Measurements from ENCODE around the gene ZNF581.

The ZNF581 gene

GRCh38 chr19:55680339-55681130, 37.1 kb downstream of the ZNF581 start:
- no peak for DNase-seq (ENCODE audit: low read depth in 2 of 2)

GRCh38 chr19:55681131-55682092, 38.0 kb downstream of the ZNF581 start:
- no peak for DNase-seq (ENCODE audit: low read depth in 2 of 2)

GRCh38 chr19:55683449-55684261, 40.2 kb downstream of the ZNF581 start:
- no peak for DNase-seq (ENCODE audit: low read depth in 2 of 2)

DNA sequence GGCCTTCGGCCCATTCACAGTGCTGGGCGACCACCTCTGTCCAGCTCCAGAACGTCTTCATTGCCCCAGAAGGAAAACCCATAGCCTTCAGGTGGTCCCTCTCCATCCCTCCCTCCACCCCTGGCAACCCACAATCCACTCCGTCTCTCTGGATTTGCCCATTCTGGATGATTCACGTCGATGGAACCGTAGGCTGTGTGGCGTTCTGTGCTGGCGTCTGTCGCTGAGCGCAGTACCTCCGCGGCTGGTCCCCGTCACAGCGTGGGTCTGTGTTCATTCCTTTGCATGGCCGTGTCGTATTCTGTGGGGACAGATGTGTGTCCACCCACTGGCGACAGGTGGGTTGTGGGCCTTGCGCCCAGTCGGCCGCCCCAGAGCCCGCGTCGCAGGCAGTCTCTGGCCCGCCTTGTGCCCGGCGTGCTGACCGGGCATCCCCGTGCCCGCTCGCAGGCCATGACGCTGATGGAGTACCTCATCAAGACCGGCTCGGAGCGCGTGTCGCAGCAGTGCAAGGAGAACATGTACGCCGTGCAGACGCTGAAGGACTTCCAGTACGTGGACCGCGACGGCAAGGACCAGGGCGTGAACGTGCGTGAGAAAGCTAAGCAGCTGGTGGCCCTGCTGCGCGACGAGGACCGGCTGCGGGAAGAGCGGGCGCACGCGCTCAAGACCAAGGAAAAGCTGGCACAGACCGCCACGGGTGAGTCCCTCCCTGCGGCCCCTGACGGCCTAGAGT, 41.7 kb downstream of the ZNF581 start:
- DNase-seq (ENCODE audit: low read depth in 2 of 2): no peak

DNA sequence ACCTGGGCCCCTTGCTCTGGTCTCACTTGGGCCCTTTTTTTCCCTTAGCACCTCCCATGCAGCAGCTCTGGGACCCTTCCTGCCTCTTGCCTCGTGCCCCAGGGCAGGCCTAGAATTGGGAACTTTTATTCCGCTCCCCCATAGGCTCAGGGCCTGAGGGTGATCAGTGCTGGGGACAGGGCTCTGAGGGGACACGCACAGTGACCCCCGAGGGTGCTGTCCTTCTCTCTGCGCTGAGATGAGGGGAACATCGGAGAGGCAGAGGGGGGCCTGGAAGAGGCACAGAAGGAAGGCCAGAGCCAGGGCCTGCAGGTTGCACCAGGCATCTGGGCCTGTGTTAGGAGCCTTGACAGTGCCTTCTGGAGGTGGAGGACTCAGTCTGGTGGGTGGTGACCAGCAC, 42.3 kb downstream of the ZNF581 start:
- no peak for DNase-seq (ENCODE audit: low read depth in 2 of 2)

GRCh38 chr19:55686311-55687050, 43.0 kb downstream of the ZNF581 start:
- DNase-seq (ENCODE audit: low read depth in 2 of 2): no peak

GRCh38 chr19:55687281-55688201, 44.1 kb downstream of the ZNF581 start:
- DNase-seq (ENCODE audit: low read depth in 2 of 2): no peak

DNA sequence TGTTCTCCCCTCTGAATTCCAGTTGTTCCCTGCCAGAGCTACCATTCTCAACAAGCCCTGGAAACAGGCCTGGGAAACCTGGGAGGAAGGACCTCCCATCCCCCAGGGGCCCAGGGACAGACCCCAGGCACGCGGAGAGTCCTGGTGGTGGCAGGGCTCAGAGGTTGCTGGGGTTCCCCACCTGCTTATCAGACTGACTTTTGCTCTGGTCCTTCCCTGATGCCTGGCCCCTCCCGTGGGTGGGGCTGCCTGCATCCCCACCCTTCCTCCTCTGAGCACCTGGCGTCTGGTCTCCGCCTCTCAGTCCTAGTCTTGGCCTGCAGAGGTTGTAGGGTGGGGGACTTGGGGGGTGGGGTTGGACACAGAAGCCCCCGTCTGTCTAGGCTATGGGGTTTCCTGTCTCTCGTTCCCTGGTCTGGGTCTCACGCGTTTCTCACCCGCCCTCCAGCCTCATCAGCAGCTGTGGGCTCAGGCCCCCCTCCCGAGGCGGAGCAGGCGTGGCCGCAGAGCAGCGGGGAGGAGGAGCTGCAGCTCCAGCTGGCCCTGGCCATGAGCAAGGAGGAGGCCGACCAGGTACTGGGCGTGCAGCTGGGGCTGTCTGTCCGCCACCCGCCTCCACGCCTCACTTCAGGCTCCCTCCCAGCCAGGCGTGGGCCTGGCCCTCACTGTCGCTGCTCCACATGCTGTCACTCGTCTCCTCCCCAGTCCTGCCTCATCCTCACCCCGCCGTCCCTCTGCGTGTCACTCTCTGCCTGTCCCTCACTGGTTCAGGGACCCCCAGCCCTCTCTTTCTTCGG, 45.2 kb downstream of the ZNF581 start:
- DNase-seq (ENCODE audit: low read depth in 2 of 2): no peak

- DNase-seq (ENCODE audit: low read depth in 2 of 2): no peak
Observed at GRCh38 chr19:55689411-55690108, 46.1 kb downstream of the ZNF581 start.

- no peak for DNase-seq (ENCODE audit: low read depth in 2 of 2)
Observed at GRCh38 chr19:55690109-55690768, 46.8 kb downstream of the ZNF581 start.

GRCh38 chr19:55690769-55691545, 47.5 kb downstream of the ZNF581 start:
- DNase-seq (ENCODE audit: low read depth in 2 of 2): no peak

DNA sequence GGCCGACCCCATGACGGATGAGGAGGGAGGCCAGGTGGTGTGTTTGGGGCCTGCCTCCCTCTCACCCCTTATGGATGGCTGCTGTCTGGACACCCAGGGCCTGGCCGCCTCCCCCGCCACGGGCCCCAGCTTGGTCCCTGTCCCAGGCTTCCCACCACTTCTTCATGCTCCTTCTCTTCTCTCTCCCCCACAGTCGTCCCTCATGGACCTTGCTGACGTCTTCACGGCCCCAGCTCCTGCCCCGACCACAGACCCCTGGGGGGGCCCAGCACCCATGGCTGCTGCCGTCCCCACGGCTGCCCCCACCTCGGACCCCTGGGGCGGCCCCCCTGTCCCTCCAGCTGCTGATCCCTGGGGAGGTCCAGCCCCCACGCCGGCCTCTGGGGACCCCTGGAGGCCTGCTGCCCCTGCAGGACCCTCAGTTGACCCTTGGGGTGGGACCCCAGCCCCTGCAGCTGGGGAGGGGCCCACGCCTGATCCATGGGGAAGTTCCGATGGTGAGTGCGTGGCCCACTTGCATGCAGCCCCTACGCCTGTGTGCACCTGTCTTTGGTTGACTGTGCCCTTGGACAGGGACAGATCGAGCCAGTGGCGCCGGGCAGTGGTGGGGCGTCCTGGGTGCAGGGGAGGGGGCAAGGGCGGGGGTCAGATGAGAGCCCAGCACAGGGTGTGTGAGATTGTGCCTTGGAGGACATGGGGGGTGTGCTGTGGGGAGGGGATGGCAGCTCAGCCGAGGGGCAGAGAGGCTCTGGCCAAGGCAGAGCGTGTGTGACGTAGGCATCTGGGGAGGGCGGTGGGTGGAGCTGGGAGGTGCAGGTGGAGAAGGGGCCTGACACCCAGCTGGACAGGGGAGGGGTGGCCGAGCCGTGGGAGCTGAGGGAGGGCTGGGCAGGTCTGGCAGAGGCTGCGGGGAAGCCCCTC, 48.4 kb downstream of the ZNF581 start:
- no peak for DNase-seq (ENCODE audit: low read depth in 2 of 2)

DNA sequence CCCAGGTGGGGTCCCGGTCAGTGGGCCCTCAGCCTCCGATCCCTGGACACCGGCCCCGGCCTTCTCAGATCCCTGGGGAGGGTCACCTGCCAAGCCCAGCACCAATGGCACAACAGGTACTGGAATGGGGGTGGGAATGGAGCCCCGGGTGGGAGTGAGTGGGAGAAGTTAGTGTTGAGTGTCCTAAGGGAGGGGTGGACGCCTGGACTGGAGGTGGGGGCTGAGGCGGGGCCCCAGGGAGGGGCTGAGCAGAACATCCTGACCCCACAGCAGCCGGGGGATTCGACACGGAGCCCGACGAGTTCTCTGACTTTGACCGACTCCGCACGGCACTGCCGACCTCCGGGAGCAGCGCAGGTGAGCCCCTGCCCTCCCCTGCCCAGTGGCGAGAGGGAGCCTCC, 49.2 kb downstream of the ZNF581 start:
- DNase-seq (ENCODE audit: low read depth in 2 of 2): no peak

DNA sequence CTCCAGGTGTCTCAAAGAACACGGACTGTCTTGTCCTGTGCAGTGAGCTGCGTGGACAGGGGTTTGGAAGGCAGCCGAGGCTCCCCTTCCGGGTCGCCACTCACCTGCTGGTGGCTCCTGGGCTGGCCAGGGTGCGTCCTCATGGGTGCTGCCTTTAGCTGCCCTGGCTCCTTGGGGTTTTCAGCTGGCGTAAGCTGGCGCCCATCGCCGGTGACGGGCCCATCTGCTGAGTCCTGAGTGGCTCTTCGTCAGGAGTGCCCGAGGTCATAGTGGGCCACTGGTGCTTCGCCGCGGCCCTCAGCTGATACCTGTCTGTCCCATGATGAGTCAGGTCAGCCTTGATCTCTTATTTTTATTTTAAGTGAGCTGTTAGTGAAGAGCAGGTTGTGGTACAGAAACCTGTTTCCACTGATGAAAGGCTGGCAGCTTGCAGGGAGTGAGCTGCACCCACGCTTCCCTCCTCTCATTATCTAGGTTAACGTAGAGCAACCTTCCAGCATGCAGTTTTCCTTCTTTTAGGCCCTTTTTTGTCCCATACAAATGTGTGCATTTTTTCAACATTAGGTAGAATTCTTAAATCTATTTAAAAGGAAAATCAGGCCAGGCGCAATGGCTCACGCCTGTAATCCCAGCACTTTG, 50.0 kb downstream of the ZNF581 start:
- no peak for DNase-seq (ENCODE audit: low read depth in 2 of 2)

DNA sequence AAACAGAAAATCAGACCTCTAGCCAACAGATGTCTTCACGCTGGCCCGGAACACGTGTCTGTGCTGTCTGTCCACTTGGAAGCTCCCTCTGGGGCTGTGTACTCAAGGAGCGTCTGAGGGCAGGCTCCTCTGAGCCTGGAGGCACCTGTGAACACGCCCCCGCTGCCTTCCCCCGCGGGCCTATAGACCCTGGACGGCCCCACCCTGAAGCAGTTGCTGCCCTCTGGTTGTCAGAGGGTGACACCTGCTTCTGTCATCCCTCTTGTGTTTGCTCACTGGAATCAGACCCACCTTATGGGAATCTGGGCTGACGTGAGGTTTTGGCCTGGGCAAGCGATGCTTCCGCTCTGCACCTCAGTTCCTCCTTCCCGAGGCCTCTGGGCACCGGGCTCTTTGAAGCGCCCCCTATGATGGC, 50.8 kb downstream of the ZNF581 start:
- no peak for DNase-seq (ENCODE audit: low read depth in 2 of 2)

Measured in stimulated activated CD8-positive, alpha-beta memory T cell treated with anti-CD3 and anti-CD28 coated beads, Interleukin-7, amount 100 ng/mL, for 4 hours (primary cell).